ENCODE measurements around the gene PARD3. TPM values are rescaled to one million over a fixed set of nuclear protein-coding genes. Genes with fewer than 3 reads are reported as not detected.

The PARD3 gene
- total RNA-seq, 6 donors from 2014 or later = 30.6 to 108 (median 50.6) TPM

DNA sequence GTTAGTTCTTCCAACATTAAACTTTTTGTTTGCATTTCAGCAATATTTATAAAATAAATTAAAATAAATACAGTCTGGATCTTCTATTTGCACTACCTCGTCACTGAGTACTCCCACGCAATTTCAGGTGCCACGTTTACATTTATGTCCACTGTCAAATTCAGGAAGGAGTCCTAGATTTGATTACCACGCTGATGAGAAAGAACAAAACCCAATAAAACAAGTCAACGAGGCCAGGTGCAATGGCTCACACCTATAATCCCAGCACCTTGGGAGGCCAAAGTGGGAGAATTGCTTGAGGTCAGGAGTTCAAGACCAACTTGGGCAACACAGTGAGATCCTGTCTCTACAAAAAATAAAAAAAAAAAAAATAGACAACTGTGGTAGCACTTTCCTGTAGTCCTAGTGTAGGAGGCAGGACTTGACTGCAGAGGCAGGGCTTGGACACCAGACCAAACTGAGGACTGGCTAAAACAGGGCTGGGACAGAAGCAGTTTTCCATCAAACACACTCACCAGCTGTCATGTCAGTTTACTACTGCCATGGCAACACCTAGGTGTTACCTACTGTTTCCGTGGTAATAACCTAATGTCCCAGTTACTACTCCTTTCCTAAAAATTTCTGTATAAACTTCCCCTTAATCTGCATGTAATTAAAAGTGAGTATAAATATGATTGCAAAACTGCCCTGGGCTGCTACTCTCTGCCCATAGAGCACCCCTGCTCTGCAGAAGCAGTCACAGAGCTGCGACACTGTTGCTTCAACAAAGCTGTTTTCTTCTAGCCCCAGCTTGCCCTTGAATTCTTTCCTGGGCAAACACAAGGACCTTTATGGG is 341.7 kb downstream of the PARD3 start:
- no peak for DNase-seq
- Histone ChIP-seq H3K36me3 (no peaks in the 10 kb centered on the region), H3K9me3 (no peaks in the 10 kb centered on the region), H3K27ac (no peak overlapping the region), H3K4me3 (no peak overlapping the region), H3K4me1 (peaks cover 0 to 3% (median 0%) of the 10 kb centered on the region in 4 donors), H3K27me3 (no peaks in the 10 kb centered on the region)
- peak in 1 of 2 donors; percentile 53 for ATAC-seq (ENCODE audit: low FRiP score in 2 of 2)
- TF ChIP-seq, protein P1, sequence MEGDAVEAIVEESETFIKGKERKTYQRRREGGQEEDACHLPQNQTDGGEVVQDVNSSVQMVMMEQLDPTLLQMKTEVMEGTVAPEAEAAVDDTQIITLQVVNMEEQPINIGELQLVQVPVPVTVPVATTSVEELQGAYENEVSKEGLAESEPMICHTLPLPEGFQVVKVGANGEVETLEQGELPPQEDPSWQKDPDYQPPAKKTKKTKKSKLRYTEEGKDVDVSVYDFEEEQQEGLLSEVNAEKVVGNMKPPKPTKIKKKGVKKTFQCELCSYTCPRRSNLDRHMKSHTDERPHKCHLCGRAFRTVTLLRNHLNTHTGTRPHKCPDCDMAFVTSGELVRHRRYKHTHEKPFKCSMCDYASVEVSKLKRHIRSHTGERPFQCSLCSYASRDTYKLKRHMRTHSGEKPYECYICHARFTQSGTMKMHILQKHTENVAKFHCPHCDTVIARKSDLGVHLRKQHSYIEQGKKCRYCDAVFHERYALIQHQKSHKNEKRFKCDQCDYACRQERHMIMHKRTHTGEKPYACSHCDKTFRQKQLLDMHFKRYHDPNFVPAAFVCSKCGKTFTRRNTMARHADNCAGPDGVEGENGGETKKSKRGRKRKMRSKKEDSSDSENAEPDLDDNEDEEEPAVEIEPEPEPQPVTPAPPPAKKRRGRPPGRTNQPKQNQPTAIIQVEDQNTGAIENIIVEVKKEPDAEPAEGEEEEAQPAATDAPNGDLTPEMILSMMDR (IDR thresholded peaks at IDR 0.05) = no peak
- no peak for TF ChIP-seq POLR2A (IDR thresholded peaks at IDR 0.05)
- peak in 1 of 2 donors; percentile 36 for TF ChIP-seq POLR2AphosphoS5 (IDR thresholded peaks at IDR 0.05)
- TF ChIP-seq EP300 (IDR thresholded peaks at IDR 0.05) = peak in 1 of 4 donors; percentile 37
- 83 to 89% methylated on average over 7 of the region's 7 CpGs for WGBS, 2 donors

DNA sequence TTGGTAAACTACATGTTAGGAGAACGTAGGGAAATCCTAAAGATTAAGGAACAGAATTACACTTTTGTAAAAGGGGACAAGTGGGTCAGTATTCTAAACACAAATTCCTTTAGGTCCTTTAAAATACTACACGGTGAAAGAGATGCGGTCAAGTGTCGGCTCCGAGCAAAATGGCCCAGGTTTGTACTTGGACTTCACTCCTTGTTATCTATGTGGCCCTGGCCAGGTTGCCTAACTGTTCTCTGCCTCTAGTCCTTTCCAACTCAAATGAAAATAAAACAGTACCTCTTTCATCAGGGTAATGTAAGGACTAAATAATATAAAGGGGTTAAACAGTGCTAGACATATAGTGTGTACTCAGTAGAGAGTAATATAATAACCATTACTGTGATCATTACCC is 344.8 kb downstream of the PARD3 start:
- Histone ChIP-seq H3K9me3 (no peaks in the 10 kb centered on the region), H3K4me3 (no peak overlapping the region), H3K4me1 (peaks cover 0 to 3% (median 0%) of the 10 kb centered on the region in 4 donors), H3K27ac (no peak overlapping the region), H3K36me3 (no peaks in the 10 kb centered on the region), H3K27me3 (no peaks in the 10 kb centered on the region)
- TF ChIP-seq EP300 (IDR thresholded peaks at IDR 0.05) = no peak
- TF ChIP-seq POLR2A (IDR thresholded peaks at IDR 0.05) = no peak
- TF ChIP-seq POLR2AphosphoS5 (IDR thresholded peaks at IDR 0.05) = no peak
- TF ChIP-seq, protein P1 (IDR thresholded peaks at IDR 0.05) = no peak
- no peak for DNase-seq
- WGBS, 2 donors = 80 to 86% methylated on average over 5 of the region's 5 CpGs
- ATAC-seq (ENCODE audit: low FRiP score in 2 of 2) = no peak

DNA sequence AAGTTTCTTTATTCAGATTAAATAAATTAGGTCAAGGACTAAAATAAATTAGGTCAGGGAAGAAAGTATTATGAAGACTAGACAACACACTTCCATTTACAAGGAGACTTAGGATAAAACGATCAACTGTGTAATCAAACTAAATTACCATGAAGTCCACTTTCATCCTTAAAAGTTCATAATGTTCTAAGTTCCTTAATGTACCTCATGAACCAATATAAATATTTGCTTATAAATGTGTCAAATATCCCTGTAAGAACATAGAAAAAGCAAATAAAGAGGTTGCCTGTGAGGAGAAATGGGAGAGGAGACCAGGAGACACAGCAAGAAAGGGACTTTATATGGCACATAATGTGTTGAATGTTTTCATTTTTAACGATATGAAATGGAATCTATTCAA is 345.6 kb downstream of the PARD3 start:
- H3K36me3 ChIP-seq = no peaks in the 10 kb centered on the region
- no peaks in the 10 kb centered on the region for H3K9me3 ChIP-seq
- H3K4me3 ChIP-seq = no peak overlapping the region
- H3K27ac ChIP-seq = no peak overlapping the region
- H3K27me3 ChIP-seq = no peaks in the 10 kb centered on the region
- peaks cover 0 to 3% (median 0%) of the 10 kb centered on the region in 4 donors for H3K4me1 ChIP-seq
- WGBS, 2 donors = 91 to 93% methylated on average over 2 of the region's 2 CpGs
- ATAC-seq (ENCODE audit: low FRiP score in 2 of 2) (no peak), DNase-seq (no peak)
- no peak for TF ChIP-seq POLR2A (IDR thresholded peaks at IDR 0.05)
- TF ChIP-seq EP300 (IDR thresholded peaks at IDR 0.05) = no peak
- TF ChIP-seq, protein P1 (IDR thresholded peaks at IDR 0.05) = no peak
- TF ChIP-seq POLR2AphosphoS5 (IDR thresholded peaks at IDR 0.05) = no peak

DNA sequence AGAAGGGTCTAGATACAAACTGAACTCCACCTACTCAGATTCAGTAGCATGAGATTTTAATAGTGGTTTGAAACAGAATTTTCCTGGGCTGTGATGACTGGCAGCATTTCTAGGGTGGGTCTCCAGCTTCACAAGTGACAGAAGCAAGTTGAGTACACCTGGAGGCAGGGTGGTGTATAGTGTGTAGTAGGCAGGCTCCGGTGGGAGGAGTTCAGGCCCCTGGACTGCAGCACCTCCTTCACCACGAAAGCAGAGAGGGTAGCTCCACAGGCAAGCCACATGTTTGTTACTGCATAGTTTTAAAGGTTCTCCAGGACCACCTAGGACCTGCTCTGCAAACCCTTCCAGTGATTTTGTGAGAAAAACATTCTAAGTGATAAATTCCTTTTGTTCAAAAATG is 347.2 kb downstream of the PARD3 start:
- Histone ChIP-seq H3K27ac (no peak overlapping the region), H3K36me3 (no peaks in the 10 kb centered on the region), H3K4me3 (no peak overlapping the region), H3K9me3 (no peaks in the 10 kb centered on the region), H3K4me1 (peaks cover 0 to 4% (median 0%) of the 10 kb centered on the region in 4 donors), H3K27me3 (no peaks in the 10 kb centered on the region)
- TF ChIP-seq POLR2A (IDR thresholded peaks at IDR 0.05) = no peak
- TF ChIP-seq POLR2AphosphoS5 (IDR thresholded peaks at IDR 0.05) = no peak
- TF ChIP-seq, protein P1 (IDR thresholded peaks at IDR 0.05) = no peak
- no peak for TF ChIP-seq EP300 (IDR thresholded peaks at IDR 0.05)
- DNase-seq (no peak), ATAC-seq (ENCODE audit: low FRiP score in 2 of 2) (no peak)
- 91 to 100% methylated on average over 2 of the region's 2 CpGs for WGBS, 2 donors
